Activated naive CD8-positive, alpha-beta T cell treated with anti-CD3 and anti-CD28 coated beads for 36 hours (primary cell): ENCODE measurements around the gene NIN. TPM values are rescaled to one million over a fixed set of nuclear protein-coding genes. Genes with fewer than 3 reads are reported as not detected.
"Not testable (repeated sequence)": the region's sequence is repeated elsewhere in the genome, so short reads cannot be mapped to it uniquely, and the experiment has no call there.

Experiments
- DNase-seq: peaks from one replicate; pipeline ENCODE4 v3.0.0; 2021
- H3K27ac Mint-ChIP-seq: one replicate; pipeline ENCODE4 v1.8.0; 2022; ENCODE audit warnings: mild to moderate bottlenecking, moderate library complexity, mixed read lengths
- H3K27me3 Mint-ChIP-seq: one replicate; pipeline ENCODE4 v1.8.0; 2022; ENCODE audit warnings: mild to moderate bottlenecking, mixed read lengths
- H3K36me3 Mint-ChIP-seq: one replicate; pipeline ENCODE4 v1.8.0; 2021; ENCODE audit warnings: mild to moderate bottlenecking, mixed read lengths
- H3K4me1 Mint-ChIP-seq: one replicate; pipeline ENCODE4 v1.8.0; 2021; ENCODE audit warnings: mixed read lengths
- H3K4me3 Mint-ChIP-seq: one replicate; pipeline ENCODE4 v1.8.0; 2022; ENCODE audit warnings: mild to moderate bottlenecking, moderate library complexity, mixed read lengths
- H3K9me3 Mint-ChIP-seq: one replicate; pipeline ENCODE4 v1.8.0; 2022; ENCODE audit warnings: mixed read lengths
- total RNA-seq, 2 experiments: library from RNA; stranded (reverse); gene quantifications; one replicate each; pipeline ENCODE4 v1.2.3, GENCODE V29; 2021

NIN gene
- total RNA-seq, 2 experiments from 2014 or later = 66.6 to 67.9 TPM

- H3K27ac Mint-ChIP-seq = peak overlapping the region; percentile 91
- H3K4me3 Mint-ChIP-seq, DNase-seq, H3K27me3 Mint-ChIP-seq: not testable (repeated sequence)
- H3K9me3 Mint-ChIP-seq = peaks cover 16% of the 10 kb centered on the region
- peaks cover 61% of the 10 kb centered on the region for H3K4me1 Mint-ChIP-seq
- peaks cover 50% of the 10 kb centered on the region for H3K36me3 Mint-ChIP-seq
These were observed 15.4 kb downstream of the NIN start for GRCh38 chr14:50815526-50815925.

DNA sequence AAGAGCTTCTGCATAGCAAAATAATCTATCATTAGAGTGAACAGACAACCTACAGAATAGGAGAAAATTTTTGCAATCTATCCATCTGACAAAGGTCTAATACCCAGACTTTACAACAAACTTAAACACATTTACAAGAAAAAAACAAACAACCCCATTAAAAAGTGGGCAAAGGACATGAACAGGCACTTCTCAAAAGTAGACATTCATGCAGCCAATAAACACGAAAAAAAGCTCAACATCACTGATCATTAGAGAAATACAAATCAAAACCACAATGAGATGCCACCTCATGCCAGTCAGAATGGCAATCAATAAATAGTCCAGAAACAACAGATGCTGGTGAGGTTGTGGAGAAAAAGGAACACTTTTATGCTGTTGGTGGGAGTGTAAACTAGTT is 15.9 kb downstream of the NIN start:
- Mint-ChIP-seq H3K4me1 (peaks cover 56% of the 10 kb centered on the region), H3K36me3 (peaks cover 45% of the 10 kb centered on the region), H3K9me3 (peaks cover 16% of the 10 kb centered on the region), H3K27ac (peak overlapping the region; percentile 91)
- H3K4me3 Mint-ChIP-seq, DNase-seq, H3K27me3 Mint-ChIP-seq: not testable (repeated sequence)

- Mint-ChIP-seq H3K9me3 (peaks cover 11% of the 10 kb centered on the region), H3K4me3 (peak overlapping the region; percentile 23), H3K4me1 (peaks cover 52% of the 10 kb centered on the region), H3K36me3 (peaks cover 37% of the 10 kb centered on the region), H3K27me3 (no peaks in the 10 kb centered on the region), H3K27ac (peak overlapping the region; percentile 91)
- no peak for DNase-seq
These were observed 16.8 kb downstream of the NIN start for GRCh38 chr14:50814161-50814560.

DNA sequence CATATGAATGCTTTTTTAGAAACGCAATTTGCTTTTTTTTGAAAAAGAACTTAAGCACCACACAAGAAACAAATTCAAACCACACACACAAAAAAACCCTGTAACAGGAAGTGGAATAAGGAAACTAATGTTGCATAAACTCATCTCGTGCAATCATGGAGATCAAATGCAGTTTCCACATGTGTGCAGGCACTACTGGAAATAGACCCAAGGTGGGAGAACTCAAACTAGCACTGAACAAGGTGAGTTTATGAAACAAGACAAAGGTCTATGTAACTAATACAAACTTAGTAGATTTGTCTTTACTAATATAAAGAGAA is 17.5 kb downstream of the NIN start:
- peak overlapping the region; percentile 95 for H3K27ac Mint-ChIP-seq
- peaks cover 49% of the 10 kb centered on the region for H3K4me1 Mint-ChIP-seq
- H3K9me3 Mint-ChIP-seq = peaks cover 11% of the 10 kb centered on the region
- no peaks in the 10 kb centered on the region for H3K27me3 Mint-ChIP-seq
- H3K36me3 Mint-ChIP-seq = peaks cover 33% of the 10 kb centered on the region
- H3K4me3 Mint-ChIP-seq = peak overlapping the region; percentile 66
- no peak for DNase-seq

DNA sequence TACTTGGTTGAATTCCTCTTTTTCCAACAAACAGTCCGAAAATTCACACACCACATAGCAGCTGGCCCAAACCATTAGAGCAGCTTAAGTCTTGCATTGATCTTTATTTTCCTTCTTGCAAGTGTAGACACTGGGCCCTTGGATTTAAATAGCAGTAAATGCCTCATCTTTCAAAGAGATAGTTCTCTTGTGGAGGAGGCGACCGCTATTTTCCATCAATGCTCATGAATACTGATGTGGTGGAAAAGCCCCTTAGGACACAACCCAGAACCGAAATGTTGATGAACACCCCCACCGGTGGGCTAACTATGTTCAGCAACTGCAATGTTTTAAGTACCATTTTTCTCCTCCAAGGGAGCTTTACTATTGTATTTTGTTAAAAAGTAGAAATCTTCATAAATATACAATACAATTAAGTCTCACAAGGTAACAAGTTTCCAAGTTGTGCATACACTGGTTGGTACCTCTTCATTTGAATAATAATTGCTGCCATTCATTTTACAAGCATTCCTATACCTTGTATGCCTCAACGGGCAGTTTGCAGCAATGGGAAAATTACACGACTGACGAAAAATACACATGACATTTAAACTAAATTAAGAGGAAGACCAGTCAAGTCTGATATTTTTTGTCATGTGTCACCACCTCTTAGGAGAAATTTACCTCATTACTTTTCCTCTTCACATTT is 18.0 kb downstream of the NIN start:
- peak; percentile 44 for DNase-seq
- H3K9me3 Mint-ChIP-seq = peaks cover 11% of the 10 kb centered on the region
- H3K36me3 Mint-ChIP-seq = peaks cover 29% of the 10 kb centered on the region
- peaks cover 47% of the 10 kb centered on the region for H3K4me1 Mint-ChIP-seq
- H3K27ac Mint-ChIP-seq = peak overlapping the region; percentile 95
- H3K4me3 Mint-ChIP-seq = peak overlapping the region; percentile 66
- no peaks in the 10 kb centered on the region for H3K27me3 Mint-ChIP-seq

GRCh38 chr14:50812180-50812579 is 18.8 kb downstream of the NIN start:
- peaks cover 53% of the 10 kb centered on the region for H3K4me1 Mint-ChIP-seq
- no peak for DNase-seq
- H3K4me3 Mint-ChIP-seq = peak overlapping the region; percentile 56
- no peaks in the 10 kb centered on the region for H3K27me3 Mint-ChIP-seq
- H3K27ac Mint-ChIP-seq = peak overlapping the region; percentile 95
- H3K36me3 Mint-ChIP-seq = peaks cover 29% of the 10 kb centered on the region
- peaks cover 11% of the 10 kb centered on the region for H3K9me3 Mint-ChIP-seq

- Mint-ChIP-seq H3K27me3 (no peaks in the 10 kb centered on the region), H3K4me3 (no peak overlapping the region), H3K36me3 (peaks cover 15% of the 10 kb centered on the region), H3K27ac (no peak overlapping the region), H3K4me1 (peaks cover 42% of the 10 kb centered on the region), H3K9me3 (no peaks in the 10 kb centered on the region)
- DNase-seq = no peak
These were observed 22.9 kb downstream of the NIN start for GRCh38 chr14:50808053-50808452.

DNA sequence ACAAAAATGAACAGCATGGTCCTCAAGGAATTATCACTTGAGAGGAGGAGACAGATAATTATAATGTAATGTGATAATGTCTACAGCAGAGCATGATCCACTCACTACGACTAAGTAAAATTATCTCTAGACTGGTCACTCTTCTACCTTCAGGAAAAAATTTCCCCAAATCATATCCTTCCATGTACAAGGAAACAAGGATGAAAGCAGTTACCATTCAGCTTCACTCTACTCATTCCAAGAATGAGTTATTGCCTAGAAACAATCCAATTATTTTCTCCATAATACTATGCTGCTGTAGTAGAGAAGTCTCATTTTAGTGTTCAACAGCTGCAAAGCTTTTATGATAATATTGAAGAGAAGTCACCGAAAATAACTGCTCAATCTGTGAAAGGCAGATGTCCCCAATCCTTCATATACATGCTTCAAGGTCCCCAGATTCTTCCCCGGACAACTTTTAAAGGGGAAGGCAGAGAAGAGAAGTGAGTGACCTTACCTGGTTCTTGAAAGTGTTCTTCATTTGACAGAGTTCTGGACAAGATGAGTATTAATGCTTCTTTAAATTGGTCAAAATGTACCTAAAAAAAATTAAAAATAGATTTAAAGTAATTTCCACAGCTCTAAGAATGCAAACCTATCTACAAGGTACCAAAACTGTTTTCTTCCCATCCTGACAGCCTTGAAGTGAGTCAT is 24.6 kb downstream of the NIN start:
- peaks cover 15% of the 10 kb centered on the region for H3K36me3 Mint-ChIP-seq
- H3K27ac Mint-ChIP-seq = no peak overlapping the region
- peaks cover 36% of the 10 kb centered on the region for H3K4me1 Mint-ChIP-seq
- H3K9me3 Mint-ChIP-seq = no peaks in the 10 kb centered on the region
- H3K4me3 Mint-ChIP-seq = no peak overlapping the region
- H3K27me3 Mint-ChIP-seq = no peaks in the 10 kb centered on the region
- DNase-seq = no peak

- H3K27me3 Mint-ChIP-seq = no peaks in the 10 kb centered on the region
- peaks cover 36% of the 10 kb centered on the region for H3K4me1 Mint-ChIP-seq
- no peak overlapping the region for H3K27ac Mint-ChIP-seq
- H3K36me3 Mint-ChIP-seq = peaks cover 15% of the 10 kb centered on the region
- no peaks in the 10 kb centered on the region for H3K9me3 Mint-ChIP-seq
- H3K4me3 Mint-ChIP-seq = no peak overlapping the region
- DNase-seq = no peak
These were observed 25.6 kb downstream of the NIN start for GRCh38 chr14:50805396-50805795.

GRCh38 chr14:50804181-50804721 is 26.7 kb downstream of the NIN start:
- Mint-ChIP-seq H3K4me1 (peaks cover 32% of the 10 kb centered on the region), H3K9me3 (no peaks in the 10 kb centered on the region), H3K36me3 (peaks cover 15% of the 10 kb centered on the region), H3K4me3 (no peak overlapping the region), H3K27me3 (no peaks in the 10 kb centered on the region), H3K27ac (no peak overlapping the region)
- no peak for DNase-seq

DNA sequence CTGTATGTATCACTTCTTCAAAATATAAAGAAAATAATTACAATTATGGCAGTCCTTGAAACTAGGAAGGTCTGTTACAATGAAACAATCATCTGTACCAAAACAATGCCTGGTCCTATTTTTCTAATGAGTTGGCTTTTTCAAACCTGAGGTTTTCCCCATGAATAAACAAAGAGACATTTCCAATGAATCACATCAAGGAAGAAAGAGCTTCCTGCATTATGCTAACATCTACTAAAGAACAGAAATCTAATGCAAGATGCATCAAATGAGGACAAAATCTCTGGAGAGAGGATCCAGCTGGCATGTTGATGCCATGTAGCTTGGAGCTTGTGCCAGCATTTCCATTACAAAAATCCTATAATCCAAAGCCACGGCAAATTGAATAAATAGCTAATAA is 29.3 kb downstream of the NIN start:
- Mint-ChIP-seq H3K27me3 (no peaks in the 10 kb centered on the region), H3K4me3 (no peak overlapping the region), H3K27ac (no peak overlapping the region), H3K36me3 (peaks cover 17% of the 10 kb centered on the region), H3K4me1 (peaks cover 31% of the 10 kb centered on the region), H3K9me3 (no peaks in the 10 kb centered on the region)
- DNase-seq = no peak

DNA sequence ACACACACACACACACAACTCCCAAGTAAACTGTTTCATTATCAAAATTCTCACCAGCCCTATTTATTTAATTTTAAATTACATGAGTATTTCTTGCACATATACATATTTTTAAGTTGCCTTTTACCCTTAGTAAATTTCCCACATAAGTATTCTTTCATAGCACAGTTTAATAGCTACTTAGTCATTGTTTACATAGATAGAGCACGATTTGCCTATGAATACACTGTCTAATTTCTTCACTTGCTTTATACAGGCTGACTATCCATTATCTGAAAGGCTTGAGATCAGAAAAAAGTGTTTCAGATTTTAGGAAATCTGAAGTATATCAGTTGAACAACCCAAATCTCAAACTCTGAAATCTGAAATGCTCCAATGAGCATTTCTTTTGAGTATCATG is 30.9 kb downstream of the NIN start:
- H3K4me3 Mint-ChIP-seq = no peak overlapping the region
- H3K27me3 Mint-ChIP-seq = no peaks in the 10 kb centered on the region
- no peak for DNase-seq
- H3K27ac Mint-ChIP-seq = no peak overlapping the region
- no peaks in the 10 kb centered on the region for H3K9me3 Mint-ChIP-seq
- peaks cover 30% of the 10 kb centered on the region for H3K4me1 Mint-ChIP-seq
- H3K36me3 Mint-ChIP-seq = peaks cover 11% of the 10 kb centered on the region

GRCh38 chr14:50798048-50798421 is 32.9 kb downstream of the NIN start:
- Mint-ChIP-seq H3K4me1 (peaks cover 37% of the 10 kb centered on the region), H3K4me3 (no peak overlapping the region), H3K36me3 (peaks cover 9% of the 10 kb centered on the region), H3K27me3 (no peaks in the 10 kb centered on the region), H3K9me3 (no peaks in the 10 kb centered on the region), H3K27ac (no peak overlapping the region)
- DNase-seq = no peak

DNA sequence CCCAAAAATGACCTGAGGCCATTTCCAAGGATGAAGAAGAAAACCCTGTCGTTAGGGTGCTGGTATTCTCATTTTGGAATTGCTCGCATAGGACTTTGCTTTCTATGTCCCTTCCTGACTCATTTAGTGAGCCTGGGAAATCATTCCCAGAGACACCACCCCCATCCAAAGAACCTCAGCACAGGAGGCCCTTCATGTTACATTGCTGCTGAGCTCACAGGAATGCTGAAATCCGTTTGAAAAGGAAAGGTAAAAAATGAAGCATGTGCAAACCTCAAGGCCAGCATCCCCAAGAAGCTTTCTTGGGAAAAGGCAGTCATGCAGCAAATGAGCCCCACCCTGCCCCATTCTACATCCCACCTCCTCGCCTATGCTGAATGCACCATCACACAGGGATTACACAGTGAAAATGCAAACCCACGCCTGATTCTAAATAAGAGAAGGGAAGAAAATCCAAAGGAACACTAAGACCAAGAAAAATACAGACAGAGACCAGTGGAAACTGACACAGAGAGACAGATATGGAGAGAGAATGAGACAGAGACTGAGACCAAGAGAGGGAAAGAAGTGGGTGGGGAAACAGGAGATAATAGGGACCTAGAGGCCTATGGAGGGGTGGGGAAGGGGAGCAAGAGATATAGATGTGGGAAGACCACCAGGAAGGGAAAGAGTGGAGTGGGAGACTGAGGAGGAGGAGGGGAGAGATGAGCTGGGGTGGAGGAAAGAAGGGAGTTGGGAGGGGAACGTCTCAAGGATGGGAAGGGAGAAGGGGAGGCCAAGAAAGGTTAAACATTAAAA is 33.5 kb downstream of the NIN start:
- H3K4me1 Mint-ChIP-seq = peaks cover 41% of the 10 kb centered on the region
- no peak overlapping the region for H3K4me3 Mint-ChIP-seq
- H3K36me3 Mint-ChIP-seq = peaks cover 9% of the 10 kb centered on the region
- no peak overlapping the region for H3K27ac Mint-ChIP-seq
- no peaks in the 10 kb centered on the region for H3K9me3 Mint-ChIP-seq
- DNase-seq = no peak
- H3K27me3 Mint-ChIP-seq = no peaks in the 10 kb centered on the region

GRCh38 chr14:50796390-50796789 is 34.6 kb downstream of the NIN start:
- Mint-ChIP-seq H3K4me3 (no peak overlapping the region), H3K27ac (peak overlapping the region; percentile 9), H3K27me3 (no peaks in the 10 kb centered on the region), H3K4me1 (peaks cover 48% of the 10 kb centered on the region), H3K36me3 (peaks cover 19% of the 10 kb centered on the region), H3K9me3 (no peaks in the 10 kb centered on the region)
- DNase-seq = no peak
